Panc1 (cell line): ENCODE results near the gene GANC. TPM values are rescaled to one million over a fixed set of nuclear protein-coding genes. Genes with fewer than 3 reads are reported as not detected.

ENCODE experiments used
- ATAC-seq: fragments of 200-7000 bp; cut with Tn5 transposase; 2 replicates; pipeline ENCODE4 v1.9.1; 2020; ENCODE audit warnings: mild to moderate bottlenecking, moderate library complexity
- BruUV-seq: library from RNA; stranded (reverse); fragments of 400-500 nt; replicated peaks from 2 replicates; lab custom pipeline; 2021; lab: Mats Ljungman, UMichigan
- CTCF ChIA-PET: fragments of 300-600 bp; sonication (Branson Sonifier 250); formaldehyde crosslinking; loops from one replicate; lab custom pipeline; 2022; ENCODE audit warnings: antibody characterized with exemption; lab: Charles Lee
- POLR2A ChIA-PET: fragments of 300-600 bp; sonication (Branson Sonifier 250); formaldehyde crosslinking; loops from one replicate; lab custom pipeline; 2022; ENCODE audit warnings: antibody characterized with exemption; lab: Charles Lee
- DNase-seq: peaks from one replicate; pipeline ENCODE4 v3.0.0-alpha.2; 2010; ENCODE audit warnings: low read depth, low spot score
- H3K27ac ChIP-seq: 2 replicates; pipeline ENCODE4 v1.5.1; 2011; ENCODE audit warnings: mild to moderate bottlenecking, low read length, inconsistent platforms
- H3K27me3 ChIP-seq: fragments of 200-500 bp; sonication (Bioruptor generic); 2 replicates; pipeline ENCODE4 v1.6.0; 2014; ENCODE audit warnings: low read length, inconsistent platforms; ENCODE audit not compliant: control insufficient read depth, insufficient read depth
- H3K36me3 ChIP-seq: fragments of 200-500 bp; sonication (Bioruptor generic); 2 replicates; pipeline ENCODE4 v1.5.1; 2014; ENCODE audit warnings: inconsistent platforms, mild to moderate bottlenecking, low read length, moderate library complexity; ENCODE audit not compliant: control insufficient read depth, insufficient read depth
- H3K4me1 ChIP-seq: 2 replicates; pipeline ENCODE4 v1.5.1; 2011; ENCODE audit warnings: inconsistent platforms, mild to moderate bottlenecking, low read length, moderate library complexity; ENCODE audit not compliant: control insufficient read depth, insufficient read depth
- H3K4me3 ChIP-seq, 2 experiments: 2 replicates each; pipeline ENCODE4 v1.5.1; 2011 to 2012; ENCODE audit warnings: low read depth in 2 of 2, low read length in 2 of 2, mild to moderate bottlenecking in 2 of 2, inconsistent platforms in 1 of 2, moderate library complexity in 1 of 2
- H3K9me3 ChIP-seq: fragments of 200-500 bp; sonication (Bioruptor generic); 2 replicates; pipeline ENCODE4 v1.5.1; 2014; ENCODE audit warnings: low read depth, mild to moderate bottlenecking, inconsistent platforms, low read length, moderate library complexity; ENCODE audit not compliant: control insufficient read depth, insufficient read depth
- CTCF ChIP-seq: fragments of 450-650 bp; IDR thresholded peaks from 2 replicates; pipeline ENCODE4 v1.5.1; 2017; ENCODE audit warnings: mild to moderate bottlenecking
- POLR2AphosphoS5 ChIP-seq: IDR thresholded peaks from 2 replicates; pipeline ENCODE4 v1.6.1; 2012; ENCODE audit warnings: mild to moderate bottlenecking, low read depth, low read length, moderate library complexity
- REST ChIP-seq, 2 experiments: IDR thresholded peaks; 2 replicates each; pipeline ENCODE4 v1.6.1; 2011 to 2012; ENCODE audit warnings: low read depth in 2 of 2, control low read depth in 1 of 2, low read length in 1 of 2, mild to moderate bottlenecking in 1 of 2, moderate library complexity in 1 of 2; ENCODE audit not compliant: insufficient read depth in 1 of 2
- SIN3A ChIP-seq: IDR thresholded peaks from 2 replicates; pipeline ENCODE4 v1.6.1; 2012; ENCODE audit warnings: low read depth, mild to moderate bottlenecking, low read length, moderate library complexity, borderline replicate concordance; ENCODE audit not compliant: insufficient read depth
- TCF7L2 ChIP-seq: IDR thresholded peaks from 2 replicates; pipeline ENCODE4 v1.6.1; 2011; ENCODE audit warnings: mild to moderate bottlenecking, low read depth, low read length, inconsistent platforms
- in situ Hi-C: cut with HindIII; loops from 2 replicates; pipeline ENCODE4 v1.10.0; 2016; ENCODE audit warnings: low sequenced_read_pairs, low pct_unique_long_range_greater_than_20kb
- intact Hi-C: fragments of 100-400 bp; cut with micrococcal nuclease; formaldehyde crosslinking; loops from one replicate; pipeline ENCODE4 v1.10.0; 2022; ENCODE audit not compliant: unreplicated experiment
- total RNA-seq: library from RNA; stranded (reverse); gene quantifications from one replicate; pipeline ENCODE4 v1.2.1, GENCODE V29; 2021; ENCODE audit not compliant: unreplicated experiment

Gene GANC
- total RNA-seq, 1 experiment from 2014 or later, result 21.1 TPM

- Histone ChIP-seq H3K4me3 (no peak overlapping the region), H3K9me3 (no peaks in the 10 kb centered on the region), H3K4me1 (no peaks in the 10 kb centered on the region), H3K27ac (no peak overlapping the region), H3K27me3 (no peaks in the 10 kb centered on the region), H3K36me3 (no peaks in the 10 kb centered on the region)
- in situ Hi-C loops (no loop called here), intact Hi-C loops (no loop called here)
- no TSS peak for BruUV-seq
- ATAC-seq (no peak), DNase-seq (no peak)
- ChIA-PET POLR2A (no interaction called here), CTCF (no interaction called here)
- no peak for TF ChIP-seq SIN3A
- no peak for TF ChIP-seq CTCF
- no peak for TF ChIP-seq POLR2AphosphoS5
- TF ChIP-seq REST (IDR thresholded peaks at IDR 0.05; ENCODE audit: insufficient read depth in 1 of 2, low read depth in 2 of 2, low read length in 1 of 2), result no peak
- no peak for TF ChIP-seq TCF7L2
Observed at GRCh38 chr15:42344763-42345162, 71.8 kb downstream of the GANC start.

GRCh38 chr15:42345504-42345903 lies 72.5 kb downstream of the GANC start:
- Histone ChIP-seq H3K4me1 (no peaks in the 10 kb centered on the region), H3K9me3 (no peaks in the 10 kb centered on the region), H3K27me3 (no peaks in the 10 kb centered on the region), H3K36me3 (no peaks in the 10 kb centered on the region), H3K4me3 (no peak overlapping the region), H3K27ac (no peak overlapping the region)
- intact Hi-C loops (no loop called here), in situ Hi-C loops (no loop called here)
- ATAC-seq, result no peak
- no peak for DNase-seq
- ChIA-PET CTCF (no interaction called here), POLR2A (interaction anchor here (0.6 kb wide), 1 partner anchor 80 kb away, joined by 3 read pairs; no protein-coding TSS in a partner anchor)
- no TSS peak for BruUV-seq
- TF ChIP-seq TCF7L2 (no peak), SIN3A (no peak), CTCF (no peak), POLR2AphosphoS5 (no peak), REST (IDR thresholded peaks at IDR 0.05; ENCODE audit: insufficient read depth in 1 of 2, low read depth in 2 of 2, low read length in 1 of 2) (no peak)
